IPS DF 19.7 (cell line): Measurements from ENCODE around the gene MCM9.
A peak's percentile ranks its signal among the peaks of the same experiment; 100 is the strongest.
"Not testable (repeated sequence)": the region's sequence is repeated elsewhere in the genome, so short reads cannot be mapped to it uniquely, and the experiment has no call there.

ENCODE experiments used
- DNase-seq: peaks from one replicate; pipeline ENCODE4 v3.0.0-alpha.2; 2013; ENCODE audit warnings: low read depth, low spot score

MCM9 gene

GRCh38 chr6:118893807-118894424 lies 41.0 kb downstream of the MCM9 start, which contains the start of gene ASF1A:
Gene ASF1A (plus strand): TSS chr6:118894152. CDS start chr6:118894414, 262 bp downstream.
- DNase-seq, result peak; percentile 86

GRCh38 chr6:118893064-118893806 lies 41.7 kb downstream of the MCM9 start:
- DNase-seq, result no peak

- no peak for DNase-seq
These were observed 42.5 kb downstream of the MCM9 start for GRCh38 chr6:118892355-118892991.

GRCh38 chr6:118890997-118891790 lies 43.8 kb downstream of the MCM9 start:
- DNase-seq, result no peak

- no peak for DNase-seq
These were observed 45.8 kb downstream of the MCM9 start for GRCh38 chr6:118889163-118889562.

GRCh38 chr6:118886641-118887040 lies 48.3 kb downstream of the MCM9 start:
- DNase-seq, result no peak

GRCh38 chr6:118882314-118882905 lies 52.5 kb downstream of the MCM9 start:
- DNase-seq, result no peak

GRCh38 chr6:118881440-118882313 lies 53.3 kb downstream of the MCM9 start:
- no peak for DNase-seq

GRCh38 chr6:118877806-118878205 lies 57.2 kb downstream of the MCM9 start:
- no peak for DNase-seq

- DNase-seq, result no peak
These were observed 58.1 kb downstream of the MCM9 start for GRCh38 chr6:118876814-118877213.

GRCh38 chr6:118876198-118876597 lies 58.8 kb downstream of the MCM9 start:
- DNase-seq, result no peak

GRCh38 chr6:118875672-118876071 lies 59.3 kb downstream of the MCM9 start:
- DNase-seq, result no peak

- no peak for DNase-seq
These were observed 61.7 kb downstream of the MCM9 start for GRCh38 chr6:118873239-118873638.

GRCh38 chr6:118872726-118873125 lies 62.2 kb downstream of the MCM9 start:
- no peak for DNase-seq

- no peak for DNase-seq
These were observed 62.6 kb downstream of the MCM9 start for GRCh38 chr6:118872318-118872717.

GRCh38 chr6:118871331-118871730 lies 63.6 kb downstream of the MCM9 start:
- no peak for DNase-seq

- no peak for DNase-seq
These were observed 64.9 kb downstream of the MCM9 start for GRCh38 chr6:118869894-118870589.

- no peak for DNase-seq
These were observed 65.6 kb downstream of the MCM9 start for GRCh38 chr6:118869350-118869749.

- not testable (repeated sequence) for DNase-seq
These were observed 66.1 kb downstream of the MCM9 start for GRCh38 chr6:118868901-118869300.

- DNase-seq, result no peak
These were observed 67.8 kb downstream of the MCM9 start for GRCh38 chr6:118867181-118867580.
